Measurements from ENCODE around the gene GFM2. TPM values are rescaled to one million over a fixed set of nuclear protein-coding genes. Genes with fewer than 3 reads are reported as not detected.
"Not testable (repeated sequence)": the region's sequence is repeated elsewhere in the genome, so short reads cannot be mapped to it uniquely, and the experiment has no call there.

The GFM2 gene
- total and polyA plus RNA-seq, 2 of the 8 experiments (the other 6 are each of a cell fraction or from before 2014, with no cell fraction given), result 17.8 to 30.6 TPM

DNA sequence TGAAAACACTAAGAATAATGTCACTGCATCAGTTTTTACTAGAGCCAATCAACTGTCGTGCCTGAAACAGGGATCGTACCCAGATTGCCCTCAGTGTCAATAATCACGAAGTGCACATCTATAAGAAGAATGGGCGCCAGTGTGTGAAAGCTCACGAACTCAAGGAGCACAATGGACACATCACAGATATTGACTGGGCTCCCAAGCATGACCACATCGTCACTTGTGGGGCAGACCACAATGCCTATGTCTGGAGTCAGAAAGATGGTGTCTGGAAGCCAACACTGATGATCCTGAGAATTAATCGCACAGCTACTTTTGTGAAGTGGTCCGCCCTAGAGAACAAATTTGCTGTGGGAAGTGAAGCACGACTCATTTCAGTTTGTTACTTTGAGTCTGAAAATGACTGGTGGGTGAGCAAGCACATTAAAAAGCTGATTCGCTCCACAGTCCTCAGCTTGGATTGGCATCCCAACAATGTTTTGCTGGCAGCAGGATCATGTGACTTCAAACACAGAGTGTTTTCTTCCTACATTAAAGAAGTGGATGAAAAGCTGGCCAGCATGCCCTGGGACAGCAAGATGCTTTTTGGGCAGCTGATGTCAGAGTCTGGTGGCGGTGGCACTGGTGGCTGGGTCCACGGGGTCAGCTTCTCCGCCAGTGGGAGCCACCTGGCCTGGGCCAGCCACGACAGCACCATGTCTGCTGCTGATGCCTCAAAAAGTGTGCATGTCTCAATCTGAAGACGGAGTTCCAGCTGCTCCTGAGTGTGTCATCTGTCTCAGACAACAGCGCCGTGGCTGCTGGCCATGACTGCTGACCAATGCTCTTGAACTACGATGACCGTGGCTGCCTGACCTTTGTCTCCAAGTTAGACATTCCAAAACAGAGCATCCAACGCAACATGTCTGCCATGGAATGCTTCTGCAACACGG lies 32.3 kb upstream of the GFM2 start (continued):
- TF ChIP-seq, protein P1, sequence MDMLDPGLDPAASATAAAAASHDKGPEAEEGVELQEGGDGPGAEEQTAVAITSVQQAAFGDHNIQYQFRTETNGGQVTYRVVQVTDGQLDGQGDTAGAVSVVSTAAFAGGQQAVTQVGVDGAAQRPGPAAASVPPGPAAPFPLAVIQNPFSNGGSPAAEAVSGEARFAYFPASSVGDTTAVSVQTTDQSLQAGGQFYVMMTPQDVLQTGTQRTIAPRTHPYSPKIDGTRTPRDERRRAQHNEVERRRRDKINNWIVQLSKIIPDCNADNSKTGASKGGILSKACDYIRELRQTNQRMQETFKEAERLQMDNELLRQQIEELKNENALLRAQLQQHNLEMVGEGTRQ (IDR thresholded peaks at IDR 0.05; ENCODE audit: low read length), result no peak
- no peak for TF ChIP-seq JUN (IDR thresholded peaks at IDR 0.05; ENCODE audit: low read depth, low read length)

DNA sequence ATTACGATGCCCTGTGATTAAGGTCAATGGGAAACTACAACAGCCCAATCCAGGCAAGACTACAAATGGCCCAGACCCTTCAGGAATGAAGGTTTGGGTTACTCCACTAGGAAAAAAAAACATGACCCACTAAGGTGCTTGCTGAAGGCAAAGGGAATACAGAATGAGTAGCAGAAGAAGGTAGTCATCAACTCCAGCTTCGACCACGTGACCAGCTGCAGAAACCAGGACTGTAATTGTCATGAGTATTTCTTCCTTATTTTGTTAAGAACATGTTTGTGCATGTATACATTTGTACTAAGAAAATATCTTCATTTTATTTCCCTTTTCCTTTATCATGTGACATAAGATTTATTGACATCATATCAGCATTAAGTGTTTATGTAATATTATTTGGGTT lies 24.8 kb upstream of the GFM2 start:
- H3K23ac ChIP-seq (ENCODE audit: insufficient read length); H4K5ac ChIP-seq (ENCODE audit: insufficient read length, low read depth, low read length); H2BK20ac ChIP-seq (ENCODE audit: low read length); H3K9ac ChIP-seq (replicated peaks in 1 of 4; ENCODE audit: extremely low read depth in 1 of 4, low read depth in 3 of 4, low read length in 3 of 4); DNase-seq (ENCODE audit: low read depth in 1 of 2, low spot score in 2 of 2); H3K4me3 ChIP-seq (ENCODE audit: extremely low read depth in 1 of 4, insufficient read depth in 2 of 4, low read depth in 3 of 4, low read length in 4 of 4); H3K14ac ChIP-seq (ENCODE audit: insufficient read length); H4K20me1 ChIP-seq (replicated peaks in 1 of 2; ENCODE audit: control insufficient read depth in 1 of 2, insufficient read depth in 2 of 2, low read length in 2 of 2); H3K79me2 ChIP-seq (ENCODE audit: control insufficient read depth in 1 of 2, insufficient read depth in 2 of 2, low read length in 2 of 2); H2BK12ac ChIP-seq (ENCODE audit: low read depth, low read length); H4K91ac ChIP-seq (replicated peaks; ENCODE audit: insufficient read length, low read length); FAIRE-seq; H3K27ac ChIP-seq (ENCODE audit: low read depth, low read length); H2BK15ac ChIP-seq (ENCODE audit: low read length); H3K23me2 ChIP-seq (ENCODE audit: low read depth, low read length); H3K56ac ChIP-seq (replicated peaks; ENCODE audit: insufficient read length, low read depth, low read length); H3K27me3 ChIP-seq (replicated peaks in 1 of 4; ENCODE audit: control insufficient read depth in 3 of 4, extremely low read depth in 1 of 4, insufficient read depth in 3 of 4, low read length in 3 of 4); H3K18ac ChIP-seq (ENCODE audit: extremely low read depth, low read length); H3K4ac ChIP-seq (replicated peaks; ENCODE audit: insufficient read length, low read depth, low read length); H2BK120ac ChIP-seq (replicated peaks; ENCODE audit: low read depth, low read length); H2AFZ ChIP-seq (ENCODE audit: low read length); H3K79me1 ChIP-seq (ENCODE audit: low read depth, low read length); H2AK5ac ChIP-seq (ENCODE audit: low read depth, low read length); H4K8ac ChIP-seq (ENCODE audit: extremely low read depth, insufficient read depth, low read length); H2BK5ac ChIP-seq (ENCODE audit: low read depth, low read length); H3K4me2 ChIP-seq (ENCODE audit: insufficient read depth in 1 of 2, low read depth in 2 of 2, low read length in 2 of 2); H3K9me3 ChIP-seq (ENCODE audit: insufficient read depth in 2 of 2, low read depth in 1 of 2, low read length in 1 of 2); H3K4me1 ChIP-seq (replicated peaks in 1 of 4; ENCODE audit: control insufficient read depth in 3 of 4, insufficient read depth in 4 of 4, low read length in 3 of 4): not testable (repeated sequence)
- ChIA-PET CTCF (ENCODE audit: partially characterized antibody) (interaction anchor here (0.6 kb wide), 1 partner anchor 112 kb away, joined by 3 read pairs; no protein-coding TSS in a partner anchor), POLR2A (ENCODE audit: partially characterized antibody) (interaction anchor here (0.7 kb wide), 1 partner anchor 339 kb away, joined by 4 read pairs; no protein-coding TSS in a partner anchor)
- 97% methylated on average over 3 of the region's 3 CpGs; no CpG with 5 or more reads in 1 of the 2 experiments for WGBS, 2 experiments (ENCODE audit: extremely low coverage in 1 of 2, insufficient coverage in 1 of 2, insufficient read length in 1 of 2, insufficient replicate concordance in 2 of 2, low coverage in 1 of 2, low lambda C conversion rate in 2 of 2, missing lambda C conversion rate in 1 of 2)
- peaks cover 12 to 85% (median 34%) of the 10 kb centered on the region in 4 experiments for H3K36me3 ChIP-seq (ENCODE audit: control insufficient read depth in 2 of 4, insufficient read depth in 4 of 4, low read length in 3 of 4)
